Central memory CD8-positive, alpha-beta T cell (primary cell): ENCODE results near the gene OR2C1.

Source experiments
- ATAC-seq: fragments of 150-1000 bp; cut with Tn5 transposase; replicated peaks from 2 replicates; pipeline ENCODE4 v1.10.0; 2022; ENCODE audit warnings: mild to moderate bottlenecking, moderate FRiP score, moderate number of reproducible peaks; ENCODE audit not compliant: poor library complexity, severe bottlenecking; ENCODE audit errors: extremely low read depth
- DNase-seq, 2 donors: peaks; one replicate each; pipeline ENCODE4 v3.0.0; 2021; ENCODE audit warnings: low spot score in 2 of 2
- H3K27ac Mint-ChIP-seq: one replicate; pipeline ENCODE4 v1.8.0; 2022; ENCODE audit warnings: low read depth, mild to moderate bottlenecking, moderate library complexity, mixed read lengths
- H3K27me3 Mint-ChIP-seq: one replicate; pipeline ENCODE4 v1.8.0; 2022; ENCODE audit warnings: mixed read lengths
- H3K36me3 Mint-ChIP-seq: one replicate; pipeline ENCODE4 v1.8.0; 2022; ENCODE audit warnings: mild to moderate bottlenecking, moderate library complexity, mixed read lengths; ENCODE audit not compliant: insufficient read depth
- H3K4me1 Mint-ChIP-seq: one replicate; pipeline ENCODE4 v1.8.0; 2022; ENCODE audit warnings: mixed read lengths
- H3K4me3 Mint-ChIP-seq: one replicate; pipeline ENCODE4 v1.8.0; 2022; ENCODE audit warnings: mild to moderate bottlenecking, moderate library complexity, mixed read lengths
- H3K9me3 Mint-ChIP-seq: one replicate; pipeline ENCODE4 v1.8.0; 2022; ENCODE audit warnings: mixed read lengths

OR2C1 gene

GRCh38 chr16:3358871-3359270 is 3.2 kb downstream of the OR2C1 start:
- Mint-ChIP-seq H3K36me3 (no peaks in the 10 kb centered on the region), H3K4me3 (no peak overlapping the region), H3K4me1 (no peaks in the 10 kb centered on the region), H3K9me3 (peaks cover 10% of the 10 kb centered on the region), H3K27me3 (peaks cover 58% of the 10 kb centered on the region), H3K27ac (no peak overlapping the region)
- DNase-seq, result no peak
- no peak for ATAC-seq

- Mint-ChIP-seq H3K4me1 (peaks cover 5% of the 10 kb centered on the region), H3K36me3 (peaks cover 3% of the 10 kb centered on the region), H3K27me3 (peaks cover 43% of the 10 kb centered on the region), H3K9me3 (peaks cover 5% of the 10 kb centered on the region), H3K4me3 (no peak overlapping the region), H3K27ac (no peak overlapping the region)
- DNase-seq (no peak), ATAC-seq (no peak)
Measured at GRCh38 chr16:3362931-3363330, 7.2 kb downstream of the OR2C1 start.

DNA sequence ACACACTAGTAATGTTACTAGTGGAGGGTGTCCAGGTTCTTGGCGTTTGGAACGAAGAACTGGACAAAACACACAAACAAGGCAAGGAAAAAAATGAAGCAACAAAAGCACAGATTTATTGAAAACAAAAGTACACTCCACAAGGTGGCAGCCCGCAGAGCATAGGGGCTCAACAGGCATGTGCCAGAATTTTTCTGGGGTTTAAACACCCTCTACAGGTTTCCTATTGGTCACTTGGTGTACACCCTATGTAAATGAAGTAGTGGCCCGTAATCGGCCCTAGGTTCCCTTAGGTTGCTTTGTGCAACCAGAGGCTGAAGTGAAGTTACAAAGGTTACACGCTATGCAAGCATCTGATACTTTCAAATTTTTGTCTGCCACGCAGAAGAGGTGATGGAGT is 8.1 kb downstream of the OR2C1 start:
- ATAC-seq (no peak), DNase-seq (no peak)
- H3K9me3 Mint-ChIP-seq, result peaks cover 5% of the 10 kb centered on the region
- H3K27me3 Mint-ChIP-seq, result peaks cover 40% of the 10 kb centered on the region
- H3K4me1 Mint-ChIP-seq, result peaks cover 5% of the 10 kb centered on the region
- H3K27ac Mint-ChIP-seq, result no peak overlapping the region
- no peak overlapping the region for H3K4me3 Mint-ChIP-seq
- peaks cover 3% of the 10 kb centered on the region for H3K36me3 Mint-ChIP-seq

- Mint-ChIP-seq H3K27ac (peak overlapping the region; percentile 74), H3K27me3 (peaks cover 31% of the 10 kb centered on the region), H3K4me1 (peaks cover 5% of the 10 kb centered on the region), H3K9me3 (peaks cover 4% of the 10 kb centered on the region), H3K36me3 (peaks cover 3% of the 10 kb centered on the region), H3K4me3 (peak overlapping the region; percentile 71)
- ATAC-seq (peak; percentile 97), DNase-seq (peak; percentile 48 to 77)
Measured at GRCh38 chr16:3364774-3365427, 9.2 kb downstream of the OR2C1 start.

DNA sequence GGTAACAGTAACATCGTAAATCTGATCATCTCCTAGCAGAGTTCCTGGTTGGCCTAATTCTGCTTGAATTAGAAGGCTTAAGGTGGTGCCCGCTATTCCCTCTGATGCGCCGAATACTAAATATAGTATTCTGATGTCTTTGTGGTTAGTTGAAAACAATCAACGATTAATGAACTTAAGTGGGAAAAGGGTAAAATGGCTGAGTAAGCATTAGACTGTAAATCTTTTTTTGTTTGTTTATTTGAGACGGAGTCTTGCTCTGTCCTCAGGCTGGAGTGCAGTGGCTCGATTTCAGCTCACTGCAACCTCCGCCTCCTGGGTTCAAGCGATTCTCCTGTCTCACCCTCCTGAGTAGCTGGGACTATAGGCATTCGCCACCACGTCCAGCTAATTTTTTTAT is 13.4 kb downstream of the OR2C1 start:
- DNase-seq (no peak), ATAC-seq (no peak)
- Mint-ChIP-seq H3K27ac (no peak overlapping the region), H3K4me1 (peaks cover 5% of the 10 kb centered on the region), H3K9me3 (no peaks in the 10 kb centered on the region), H3K36me3 (peaks cover 3% of the 10 kb centered on the region), H3K4me3 (no peak overlapping the region), H3K27me3 (no peaks in the 10 kb centered on the region)

- no peak for ATAC-seq
- Mint-ChIP-seq H3K27me3 (no peaks in the 10 kb centered on the region), H3K9me3 (peaks cover 31% of the 10 kb centered on the region), H3K4me1 (no peaks in the 10 kb centered on the region), H3K36me3 (no peaks in the 10 kb centered on the region), H3K27ac (no peak overlapping the region), H3K4me3 (no peak overlapping the region)
- no peak for DNase-seq
Measured at GRCh38 chr16:3375680-3376079, 20.0 kb downstream of the OR2C1 start.

DNA sequence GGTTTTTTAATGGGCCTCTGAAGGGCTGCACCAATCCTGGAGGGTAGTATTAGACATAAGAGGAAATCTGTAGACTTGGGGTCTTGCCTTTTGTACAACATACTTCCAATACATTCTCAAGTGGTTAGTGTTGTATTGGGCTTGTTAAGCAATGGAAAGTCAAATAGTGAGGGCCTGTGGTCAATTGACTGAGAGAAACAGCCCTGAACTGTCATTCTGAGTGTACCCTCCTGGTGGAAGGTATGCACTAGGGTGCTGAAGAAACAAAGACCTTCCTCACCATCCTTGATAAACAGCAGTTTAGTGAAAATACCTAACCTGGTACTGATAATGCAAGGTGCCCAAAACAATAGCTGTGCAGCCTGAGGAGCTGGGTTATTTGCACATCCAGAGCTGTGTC is 22.2 kb downstream of the OR2C1 start:
- ATAC-seq (no peak), DNase-seq (no peak)
- peaks cover 6% of the 10 kb centered on the region for H3K36me3 Mint-ChIP-seq
- no peaks in the 10 kb centered on the region for H3K4me1 Mint-ChIP-seq
- H3K27me3 Mint-ChIP-seq, result no peaks in the 10 kb centered on the region
- H3K9me3 Mint-ChIP-seq, result peaks cover 37% of the 10 kb centered on the region
- H3K27ac Mint-ChIP-seq, result no peak overlapping the region
- H3K4me3 Mint-ChIP-seq, result no peak overlapping the region

DNA sequence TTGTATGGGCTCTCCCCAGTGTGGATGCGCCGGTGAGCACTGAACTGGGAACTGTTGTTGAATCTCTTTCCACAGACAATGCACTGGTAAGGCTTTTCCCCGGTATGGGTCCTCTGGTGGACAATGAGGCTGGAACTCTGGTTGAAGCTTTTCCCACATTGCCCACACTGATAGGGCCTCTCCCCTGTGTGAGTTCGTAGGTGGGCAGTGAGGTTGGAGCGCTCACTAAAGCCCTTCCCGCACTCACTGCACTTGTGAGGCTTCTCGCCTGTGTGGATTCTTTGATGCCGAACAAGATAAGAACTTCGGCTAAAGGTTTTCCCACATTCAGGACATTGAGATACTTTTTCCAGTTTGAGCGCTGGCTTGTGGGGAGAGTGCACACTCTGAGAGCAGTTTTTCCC is 27.4 kb downstream of the OR2C1 start:
- peaks cover 38% of the 10 kb centered on the region for H3K9me3 Mint-ChIP-seq
- DNase-seq, result no peak

DNA sequence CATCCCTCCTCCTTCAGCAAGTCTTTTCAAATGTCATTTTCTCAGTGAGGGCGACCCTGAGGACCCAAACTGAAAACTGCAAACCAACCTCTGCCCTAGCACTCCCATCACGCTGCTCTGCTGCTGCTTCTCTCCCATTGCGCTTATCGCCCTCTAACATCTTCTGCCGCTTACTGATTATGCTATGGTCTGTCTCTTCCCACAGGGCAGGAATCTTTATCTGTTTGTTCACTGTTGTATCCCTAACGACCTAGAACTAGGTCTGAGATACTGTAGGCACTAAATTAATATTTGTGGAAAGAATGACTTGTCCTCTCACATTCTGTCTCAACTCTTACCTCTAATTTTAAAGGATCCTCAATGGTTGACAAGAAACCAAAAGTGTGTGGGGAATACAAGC is 32.6 kb downstream of the OR2C1 start:
- Mint-ChIP-seq H3K27me3 (no peaks in the 10 kb centered on the region), H3K27ac (no peak overlapping the region), H3K9me3 (peaks cover 21% of the 10 kb centered on the region), H3K36me3 (peaks cover 49% of the 10 kb centered on the region), H3K4me1 (peaks cover 6% of the 10 kb centered on the region), H3K4me3 (no peak overlapping the region)
- ATAC-seq (no peak), DNase-seq (no peak)

More for the DNA sequence above, 27.4 kb downstream of the OR2C1 start:
- no peak for ATAC-seq
- H3K27me3 Mint-ChIP-seq, result no peaks in the 10 kb centered on the region
- no peak overlapping the region for H3K4me3 Mint-ChIP-seq
- H3K36me3 Mint-ChIP-seq, result peaks cover 31% of the 10 kb centered on the region
- no peak overlapping the region for H3K27ac Mint-ChIP-seq
- no peaks in the 10 kb centered on the region for H3K4me1 Mint-ChIP-seq

DNA sequence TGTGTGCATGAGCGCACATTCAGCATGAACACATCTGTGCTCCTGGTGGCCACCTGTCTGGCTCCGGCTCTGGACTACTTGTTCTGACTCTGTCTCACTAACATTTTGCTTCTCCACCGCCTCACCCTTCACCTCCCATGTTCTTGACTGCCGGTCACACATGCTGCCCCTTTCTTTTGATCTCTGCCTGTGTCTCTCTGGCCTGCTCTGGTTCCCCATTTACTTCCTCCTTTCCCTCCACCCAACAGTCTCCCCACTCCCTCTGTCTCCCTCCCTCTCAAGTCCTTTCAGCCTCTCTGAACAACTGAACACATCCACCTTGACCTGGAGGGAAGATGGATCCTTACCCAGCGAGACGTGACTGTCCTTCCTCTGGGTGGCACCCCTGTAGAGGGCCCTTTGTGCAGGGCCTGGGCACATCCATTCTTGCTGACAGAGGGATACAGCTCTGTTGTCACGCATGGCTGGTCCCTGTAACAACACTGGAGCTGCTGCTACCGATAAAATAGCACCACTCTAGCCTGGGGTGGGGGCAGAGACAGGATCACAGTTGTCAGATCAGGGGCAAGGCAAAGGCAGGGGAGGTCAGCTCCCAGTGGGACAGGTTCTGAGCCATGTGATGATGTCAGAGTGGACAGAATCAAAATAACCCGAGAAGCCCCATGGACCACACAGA is 34.1 kb downstream of the OR2C1 start:
- Mint-ChIP-seq H3K9me3 (peaks cover 17% of the 10 kb centered on the region), H3K4me3 (no peak overlapping the region), H3K27me3 (no peaks in the 10 kb centered on the region), H3K4me1 (peaks cover 14% of the 10 kb centered on the region), H3K27ac (no peak overlapping the region), H3K36me3 (peaks cover 41% of the 10 kb centered on the region)
- DNase-seq (no peak), ATAC-seq (no peak)

- Mint-ChIP-seq H3K36me3 (peaks cover 16% of the 10 kb centered on the region), H3K27me3 (no peaks in the 10 kb centered on the region), H3K9me3 (no peaks in the 10 kb centered on the region), H3K27ac (peak overlapping the region; percentile 87), H3K4me3 (peak overlapping the region; percentile 96), H3K4me1 (peaks cover 52% of the 10 kb centered on the region)
- no peak for ATAC-seq
- no peak for DNase-seq
Measured at GRCh38 chr16:3400446-3400778, 44.7 kb downstream of the OR2C1 start.

DNA sequence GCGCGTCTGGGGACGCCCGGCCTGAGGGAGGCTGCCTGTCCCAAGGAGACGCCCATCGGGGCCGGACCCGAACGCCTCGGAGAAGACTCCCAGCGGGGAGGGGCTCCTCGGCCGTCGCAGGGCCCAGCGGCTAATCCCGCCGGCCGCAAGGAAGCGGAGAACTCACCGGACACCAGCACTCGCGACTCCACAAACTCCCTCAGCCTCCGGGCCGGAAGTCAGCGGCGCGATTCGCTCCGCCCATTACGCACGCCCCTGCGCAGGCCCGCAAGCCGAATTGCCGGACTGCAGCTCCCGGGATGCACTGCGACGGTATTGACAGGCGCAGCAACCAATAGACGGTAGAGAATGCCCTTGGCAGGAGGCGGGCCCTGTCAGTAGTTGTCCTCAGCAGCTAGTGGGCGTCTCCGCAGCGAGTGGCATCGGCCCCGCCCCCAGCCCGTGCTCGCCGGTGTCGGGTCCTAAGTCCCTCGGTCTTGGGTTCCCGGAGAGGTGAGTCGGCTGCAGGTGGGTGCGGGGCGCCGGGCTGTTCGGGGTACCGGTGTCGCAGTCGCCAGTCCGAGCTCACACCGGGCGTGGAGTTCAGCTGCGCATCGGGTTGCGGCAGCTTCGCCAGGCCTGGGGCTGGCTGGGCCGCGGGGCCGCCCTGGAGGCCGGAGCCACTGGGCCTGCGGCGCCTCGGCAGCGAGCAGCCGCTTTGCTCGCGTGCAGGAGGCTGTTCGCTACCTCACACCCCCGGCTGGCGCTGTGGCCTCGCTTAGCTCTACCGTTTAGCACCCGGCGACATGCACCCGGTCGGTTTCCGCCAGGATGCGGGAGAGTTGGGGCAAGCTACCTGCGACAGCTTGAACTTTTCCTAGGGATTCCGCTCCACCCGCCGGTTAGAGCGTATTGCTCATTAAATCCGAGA is 45.3 kb downstream of the OR2C1 start, which contains the start of the genes ZNF174 and ZSCAN32:
Gene ZNF174 (plus strand): TSS at position 437 of the 910 bp plus-strand sequence. CDS start 790 bp downstream, outside the sequence.
Gene ZSCAN32 (minus strand): TSS at position 226 of the 910 bp plus-strand sequence. CDS start 3,447 bp downstream, outside the sequence.
- Mint-ChIP-seq H3K36me3 (peaks cover 15% of the 10 kb centered on the region), H3K27ac (peak within 1 kb of the TSS; percentile 87), H3K4me3 (peak within 1 kb of the TSS; percentile 96), H3K4me1 (peaks cover 48% of the 10 kb centered on the region), H3K9me3 (peaks cover 1% of the 10 kb centered on the region), H3K27me3 (no peaks in the 10 kb centered on the region)
- DNase-seq (peak; percentile 96 to 99), ATAC-seq (peak; percentile 99)
